Transverse colon (tissue), 4 donors: ENCODE data around the gene BTBD10. TPM values are rescaled to one million over a fixed set of nuclear protein-coding genes. Genes with fewer than 3 reads are reported as not detected.

Source experiments
- DNase-seq: peaks from one replicate; pipeline ENCODE4 v3.0.0-alpha.2; 2019
- H3K27ac ChIP-seq, 4 donors: fragments of 200-600 bp; sonication (generic); 2 replicates each; pipeline ENCODE4 v1.5.1; 2016 to 2018; ENCODE audit warnings: inconsistent platforms in 4 of 4
- H3K27me3 ChIP-seq: fragments of 200-600 bp; sonication (generic); 2 replicates; pipeline ENCODE4 v1.5.1; 2017; ENCODE audit warnings: inconsistent platforms
- H3K36me3 ChIP-seq, 4 donors: fragments of 200-600 bp; sonication (generic); 2 replicates each; pipeline ENCODE4 v1.5.1; 2017 to 2019; ENCODE audit warnings: inconsistent platforms in 4 of 4
- H3K4me1 ChIP-seq, 4 donors: fragments of 200-600 bp; sonication (generic); 2 replicates each; pipeline ENCODE4 v1.5.1; 2017 to 2020; ENCODE audit warnings: inconsistent platforms in 4 of 4
- H3K4me3 ChIP-seq, 4 donors: fragments of 200-600 bp; sonication (generic); 1 replicate in 1 of 4; 2 replicates in 3 of 4; pipeline versions ENCODE4 v1.5.1 to v1.6.1; 2017 to 2019; ENCODE audit warnings: inconsistent platforms in 4 of 4
- H3K9me3 ChIP-seq, 2 donors: fragments of 200-600 bp; sonication (generic); 2 replicates each; pipeline ENCODE4 v1.5.1; 2017 to 2019; ENCODE audit warnings: inconsistent platforms in 2 of 2
- EP300 ChIP-seq: sonication (generic); formaldehyde crosslinking; IDR thresholded peaks from one replicate; pipeline ENCODE4 v1.6.1; 2017; ENCODE audit warnings: antibody characterized with exemption, low read depth
- POLR2A ChIP-seq: fragments of 450-650 bp; IDR thresholded peaks from one replicate; pipeline ENCODE4 v1.6.1; 2016; ENCODE audit warnings: antibody characterized with exemption, mild to moderate bottlenecking, moderate library complexity
- POLR2AphosphoS5 ChIP-seq, 3 donors: sonication (generic); formaldehyde crosslinking; IDR thresholded peaks; one replicate each; pipeline ENCODE4 v1.6.1; 2016; ENCODE audit warnings: antibody characterized with exemption in 3 of 3
- WGBS, 2 donors: methylation state at CpG; one replicate each; pipeline ENCODE4 v1.1.5; 2018; ENCODE audit warnings: low coverage in 1 of 2; 5-methylcytosine and 5-hydroxymethylcytosine counted together
- in situ Hi-C, 4 donors: fragments of 200-750 bp; cut with MboI; loops; one replicate each; pipeline versions ENCODE4 v1.15.0 to v1.15.1; 2017; ENCODE audit warnings: low sequenced_read_pairs in 3 of 4, low pct_ligation_motif_present in 1 of 4, low pct_unique_long_range_greater_than_20kb in 1 of 4
- intact Hi-C: fragments of 100-400 bp; cut with DNase I; formaldehyde crosslinking; loops from one replicate; pipeline ENCODE4 v1.15.1; 2023; ENCODE audit warnings: low total_unique reads
- total RNA-seq, 4 donors: library from RNA; depleted of rRNA; stranded (reverse); fragments of >200 nt; gene quantifications; one replicate each; pipeline ENCODE4 v1.1.0, GENCODE V29; 2016
- TF ChIP-seq, protein P1 (sequence below), 5 experiments: fragments of 200-600 bp in 3 of 5; fragments of 450-650 bp in 2 of 5; sonication (generic) in 3 of 5; IDR thresholded peaks; 1 replicate in 2 of 5; 2 replicates in 3 of 5; pipeline ENCODE4 v1.5.1; 2016 to 2017; ENCODE audit warnings: antibody characterized with exemption in 5 of 5, inconsistent platforms in 3 of 5, mild to moderate bottlenecking in 2 of 5, moderate library complexity in 1 of 5

The BTBD10 gene
- total RNA-seq, 4 donors from 2014 or later = 9.0 to 39.9 (median 32.9) TPM

DNA sequence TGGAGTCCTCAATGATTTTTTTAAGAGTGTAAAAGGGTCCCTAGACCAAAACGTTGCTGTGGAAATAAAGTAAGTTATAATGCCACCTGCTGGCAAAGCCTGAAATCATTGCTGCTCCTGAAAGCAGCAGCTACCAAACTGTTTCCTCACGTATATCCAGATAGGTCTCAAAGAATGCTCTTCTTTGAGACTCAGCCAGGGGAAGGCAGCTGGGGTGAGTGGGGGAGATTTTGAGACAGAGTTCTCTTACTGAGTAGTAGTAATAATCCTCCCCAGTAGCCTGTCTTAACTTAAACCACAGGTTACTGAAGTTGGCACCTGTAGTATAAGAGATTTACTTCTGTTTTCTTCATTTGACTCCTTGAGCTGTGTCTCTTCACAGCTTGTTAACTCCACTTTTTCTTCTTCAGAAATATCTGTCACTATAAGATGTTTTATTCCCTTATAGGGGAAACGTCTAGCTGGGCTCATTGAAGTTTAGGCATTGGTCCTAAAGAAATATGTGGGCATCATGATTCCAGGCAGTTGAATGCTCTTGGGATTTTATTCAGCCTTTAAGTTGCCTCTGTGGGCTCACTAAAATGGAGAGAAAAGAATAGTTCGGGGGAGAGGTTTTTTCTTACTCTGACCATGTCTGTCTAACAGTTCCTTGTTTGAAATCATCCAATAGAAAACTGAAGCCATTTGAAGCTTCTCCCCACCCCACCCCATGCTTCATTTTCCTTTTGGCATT lies 77.9 kb downstream of the BTBD10 start:
- DNase-seq = peak; percentile 28

DNA sequence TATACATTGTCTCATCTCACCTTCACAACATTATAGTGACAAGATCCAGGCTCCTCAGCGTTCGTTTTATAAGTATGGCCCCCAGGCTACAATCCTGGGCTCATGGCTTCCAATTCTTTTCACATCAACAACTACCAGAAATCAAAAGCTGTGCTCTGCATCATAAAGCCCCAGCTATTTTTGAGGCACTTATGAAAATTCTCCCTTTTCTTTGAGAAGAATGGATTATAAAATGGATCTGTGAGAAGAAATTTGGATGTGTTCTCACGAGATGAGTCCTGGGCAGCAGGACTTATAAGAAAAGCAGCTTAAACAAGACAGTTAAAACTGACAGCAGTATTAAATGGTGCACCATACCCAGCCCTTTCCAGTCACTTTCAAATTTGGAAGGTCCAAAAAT lies 80.3 kb downstream of the BTBD10 start:
- H3K36me3 ChIP-seq = peaks cover 0 to 20% (median 6%) of the 10 kb centered on the region in 4 donors
- no peaks in the 10 kb centered on the region for H3K27me3 ChIP-seq
- no peak overlapping the region for H3K4me3 ChIP-seq
- peaks cover 0 to 17% (median 4%) of the 10 kb centered on the region in 4 donors for H3K4me1 ChIP-seq
- H3K27ac ChIP-seq = no peak overlapping the region
- in situ Hi-C loops (no loop called here), intact Hi-C loops (no loop called here)
- DNase-seq = no peak
- no peaks in the 10 kb centered on the region for H3K9me3 ChIP-seq
- 67 to 93% methylated on average over 3 of the region's 3 CpGs for WGBS, 2 donors
- TF ChIP-seq POLR2A = no peak
- TF ChIP-seq EP300 = no peak

More for the DNA sequence above, 77.9 kb downstream of the BTBD10 start:
- Histone ChIP-seq H3K27me3 (no peaks in the 10 kb centered on the region), H3K36me3 (peaks cover 0 to 9% (median 2%) of the 10 kb centered on the region in 4 donors), H3K9me3 (no peaks in the 10 kb centered on the region), H3K27ac (peak overlapping the region in 2 of 4 donors; percentile 13 to 46), H3K4me1 (peaks cover 0 to 21% (median 4%) of the 10 kb centered on the region in 4 donors), H3K4me3 (no peak overlapping the region)
- in situ Hi-C loops (no loop called here), intact Hi-C loops (no loop called here)
- 21 to 34% methylated on average over 3 to 4 of the region's 4 CpGs for WGBS, 2 donors
- no peak for TF ChIP-seq POLR2A
- no peak for TF ChIP-seq EP300
- TF ChIP-seq, protein P1, sequence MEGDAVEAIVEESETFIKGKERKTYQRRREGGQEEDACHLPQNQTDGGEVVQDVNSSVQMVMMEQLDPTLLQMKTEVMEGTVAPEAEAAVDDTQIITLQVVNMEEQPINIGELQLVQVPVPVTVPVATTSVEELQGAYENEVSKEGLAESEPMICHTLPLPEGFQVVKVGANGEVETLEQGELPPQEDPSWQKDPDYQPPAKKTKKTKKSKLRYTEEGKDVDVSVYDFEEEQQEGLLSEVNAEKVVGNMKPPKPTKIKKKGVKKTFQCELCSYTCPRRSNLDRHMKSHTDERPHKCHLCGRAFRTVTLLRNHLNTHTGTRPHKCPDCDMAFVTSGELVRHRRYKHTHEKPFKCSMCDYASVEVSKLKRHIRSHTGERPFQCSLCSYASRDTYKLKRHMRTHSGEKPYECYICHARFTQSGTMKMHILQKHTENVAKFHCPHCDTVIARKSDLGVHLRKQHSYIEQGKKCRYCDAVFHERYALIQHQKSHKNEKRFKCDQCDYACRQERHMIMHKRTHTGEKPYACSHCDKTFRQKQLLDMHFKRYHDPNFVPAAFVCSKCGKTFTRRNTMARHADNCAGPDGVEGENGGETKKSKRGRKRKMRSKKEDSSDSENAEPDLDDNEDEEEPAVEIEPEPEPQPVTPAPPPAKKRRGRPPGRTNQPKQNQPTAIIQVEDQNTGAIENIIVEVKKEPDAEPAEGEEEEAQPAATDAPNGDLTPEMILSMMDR (IDR thresholded peaks at IDR 0.05) = peak; percentile 46 to 63 (median 56)
- TF ChIP-seq POLR2AphosphoS5 (IDR thresholded peaks at IDR 0.05) = no peak

DNA sequence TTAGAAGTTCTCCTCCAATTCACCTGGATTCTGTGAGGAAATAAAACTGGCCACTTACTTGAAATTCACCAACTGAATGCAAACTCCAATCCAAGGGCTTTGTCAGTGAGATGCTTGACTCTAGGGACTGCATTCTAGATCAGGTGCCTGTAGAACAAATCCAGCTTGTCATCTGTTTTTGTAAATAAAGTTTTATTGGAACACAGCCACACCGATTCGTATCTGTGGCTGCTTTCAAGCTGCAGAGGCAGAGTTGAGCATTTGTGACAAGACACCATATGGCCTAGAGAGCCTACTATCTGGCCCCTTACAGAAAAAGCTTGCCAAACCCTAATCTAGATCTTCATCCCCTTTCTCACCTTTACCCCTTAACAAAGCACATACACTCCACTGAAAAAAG lies 82.3 kb downstream of the BTBD10 start:
- WGBS, 2 donors = 86 to 95% methylated on average over 2 of the region's 2 CpGs
- peaks cover 0 to 7% (median 0%) of the 10 kb centered on the region in 4 donors for H3K4me1 ChIP-seq
- TF ChIP-seq POLR2AphosphoS5 (IDR thresholded peaks at IDR 0.05) = no peak
- TF ChIP-seq POLR2A = no peak
- no peak for TF ChIP-seq EP300
- TF ChIP-seq, protein P1 (IDR thresholded peaks at IDR 0.05) = no peak
- H3K36me3 ChIP-seq = peaks cover 0 to 20% (median 8%) of the 10 kb centered on the region in 4 donors
- H3K27me3 ChIP-seq = no peaks in the 10 kb centered on the region
- no peaks in the 10 kb centered on the region for H3K9me3 ChIP-seq
- in situ Hi-C loops (no loop called here), intact Hi-C loops (no loop called here)
- no peak for DNase-seq
- H3K27ac ChIP-seq = no peak overlapping the region
- H3K4me3 ChIP-seq = no peak overlapping the region

DNA sequence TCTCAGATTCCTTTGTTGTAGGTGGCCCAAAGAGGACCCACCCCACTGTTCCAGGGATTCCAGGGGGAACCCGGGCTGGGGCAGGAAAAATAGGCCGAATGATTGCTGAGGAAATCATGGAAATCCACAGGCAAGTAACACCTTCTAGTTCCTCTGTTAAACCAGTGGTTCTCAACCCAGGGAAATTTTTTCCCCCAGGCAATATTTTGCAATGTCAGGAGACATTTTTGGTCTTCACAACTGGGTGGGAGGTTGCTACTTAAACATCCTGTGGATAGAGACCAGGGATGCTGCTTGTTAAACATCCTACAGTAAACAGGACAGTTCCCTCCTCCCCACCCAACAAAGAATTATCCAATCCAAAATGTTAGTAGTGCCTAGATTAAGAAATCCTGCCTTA lies 84.7 kb downstream of the BTBD10 start:
- Histone ChIP-seq H3K27me3 (no peaks in the 10 kb centered on the region), H3K4me1 (no peaks in the 10 kb centered on the region), H3K9me3 (no peaks in the 10 kb centered on the region), H3K36me3 (peaks cover 0 to 30% (median 12%) of the 10 kb centered on the region in 4 donors), H3K4me3 (no peak overlapping the region), H3K27ac (no peak overlapping the region)
- 87% methylated on average over 2 of the region's 2 CpGs; no CpG with 5 or more reads in 1 of the 2 donors for WGBS, 2 donors
- TF ChIP-seq EP300 = no peak
- TF ChIP-seq, protein P1 (IDR thresholded peaks at IDR 0.05) = no peak
- no peak for TF ChIP-seq POLR2A
- no peak for TF ChIP-seq POLR2AphosphoS5 (IDR thresholded peaks at IDR 0.05)
- DNase-seq = no peak
- in situ Hi-C loops = no loop called here
- intact Hi-C loops = no loop called here
